K562 (cell line): Measurements from ENCODE around the gene WHAMM. TPM values are rescaled to one million over a fixed set of nuclear protein-coding genes. Genes with fewer than 3 reads are reported as not detected.

ENCODE experiments used
- ATAC-seq: fragments of 200-7000 bp; cut with Tn5 transposase; 3 replicates; pipeline ENCODE4 v1.9.1; 2020; ENCODE audit warnings: moderate library complexity
- BruUV-seq: library from RNA; stranded (reverse); fragments of 400-500 nt; replicated peaks from 2 replicates; lab custom pipeline; 2021; lab: Mats Ljungman, UMichigan
- CTCF ChIA-PET: fragments of 300-600 bp; formaldehyde crosslinking; extraction: SDS; loops from one replicate; lab custom pipeline; 2021; ENCODE audit warnings: low intra/inter-chr PET ratio; lab: Yijun Ruan, JAX
- POLR2A ChIA-PET: fragments of 300-600, 350-650 bp; sonication (Branson Sonifier 250); formaldehyde crosslinking; extraction: SDS; loops from one replicate; lab custom pipeline; 2021; ENCODE audit warnings: antibody characterized with exemption, inconsistent platforms; lab: Yijun Ruan, JAX
- DNase-seq, 4 experiments: peaks; one replicate each; pipeline versions ENCODE4 v3.0.0 to v3.0.0-alpha.2; 2011 to 2018; ENCODE audit warnings: low spot score in 3 of 4, mixed read lengths in 3 of 4; ENCODE audit errors: extremely low read depth in 1 of 4
- FAIRE-seq: peaks from 2 replicates; lab custom pipeline; 2011; peaks lifted over from hg19 to GRCh38; lab: Jason Lieb, UNC
- H2AFZ ChIP-seq: 2 replicates; pipeline ENCODE4 v1.6.0; 2011; ENCODE audit warnings: low read depth, low read length, control low read depth, inconsistent platforms
- H3K27ac ChIP-seq: fragments of 200-600 bp; 3 replicates; pipeline ENCODE4 v1.8.0; 2011; ENCODE audit warnings: low read depth, mild to moderate bottlenecking, control low read depth, inconsistent platforms, low read length, moderate library complexity, mixed read lengths; ENCODE audit errors: extremely low read depth
- H3K27me3 ChIP-seq, 2 experiments: fragments of 300-600 bp in 1 of 2; 2 replicates in 1 of 2; 3 replicates in 1 of 2; pipeline versions ENCODE4 v1.6.0 to v1.8.0; 2011; ENCODE audit warnings: inconsistent platforms in 2 of 2, low read length in 2 of 2, mild to moderate bottlenecking in 1 of 2, mixed read lengths in 1 of 2, moderate library complexity in 1 of 2; ENCODE audit not compliant: control insufficient read depth in 2 of 2, insufficient read depth in 2 of 2
- H3K36me3 ChIP-seq: fragments of 300-600 bp; 3 replicates; pipeline ENCODE4 v1.8.0; 2011; ENCODE audit warnings: mild to moderate bottlenecking, low read length, inconsistent platforms; ENCODE audit not compliant: control insufficient read depth, insufficient read depth
- H3K4me1 ChIP-seq, 2 experiments: fragments of 200-600 bp in 1 of 2; replicated peaks in 1 of 2; 2 replicates in 1 of 2; 3 replicates in 1 of 2; pipeline versions ENCODE4 v1.5.1 to v1.8.0; 2011; ENCODE audit warnings: inconsistent platforms in 2 of 2, low read length in 2 of 2, mild to moderate bottlenecking in 1 of 2, mixed read lengths in 1 of 2, moderate library complexity in 1 of 2; ENCODE audit not compliant: control insufficient read depth in 2 of 2, insufficient read depth in 2 of 2
- H3K4me2 ChIP-seq: 2 replicates; pipeline ENCODE4 v1.6.1; 2011; ENCODE audit warnings: low read length, control low read depth, inconsistent platforms, mixed read lengths; ENCODE audit not compliant: insufficient read depth
- H3K4me3 ChIP-seq: fragments of 200-600 bp; sonication (generic), shearing (Covaris generic); 2 replicates; pipeline ENCODE4 v1.5.1; 2016; ENCODE audit warnings: control low read depth, inconsistent platforms
- H3K79me2 ChIP-seq: fragments of 200-600 bp; 3 replicates; pipeline ENCODE4 v1.8.0; 2011; ENCODE audit warnings: low read length, inconsistent platforms; ENCODE audit not compliant: control insufficient read depth, insufficient read depth
- H3K9ac ChIP-seq, 2 experiments: 2 replicates each; pipeline versions ENCODE4 v1.6.0 to v1.6.1; 2011; ENCODE audit warnings: low read depth in 2 of 2, low read length in 2 of 2, control low read depth in 1 of 2, inconsistent platforms in 1 of 2, mild to moderate bottlenecking in 1 of 2, mixed read lengths in 1 of 2; ENCODE audit not compliant: insufficient read depth in 1 of 2
- H3K9me1 ChIP-seq: one replicate; pipeline ENCODE4 v1.6.0; 2011; ENCODE audit warnings: inconsistent platforms, mild to moderate bottlenecking, low read length, moderate library complexity; ENCODE audit not compliant: control insufficient read depth, insufficient read depth
- H3K9me3 ChIP-seq: replicated peaks from 2 replicates; pipeline ENCODE4 v1.5.1; 2011; ENCODE audit warnings: low read depth, low read length, inconsistent platforms; ENCODE audit not compliant: control insufficient read depth, insufficient read depth
- H4K20me1 ChIP-seq: replicated peaks from 2 replicates; pipeline ENCODE4 v1.6.1; 2011; ENCODE audit warnings: low read length, inconsistent platforms, mixed read lengths; ENCODE audit not compliant: control insufficient read depth, insufficient read depth
- CBFB ChIP-seq: sonication (generic); formaldehyde crosslinking; IDR thresholded peaks from 2 replicates; pipeline ENCODE4 v1.4.0; 2020; ENCODE audit warnings: mild to moderate bottlenecking, missing genetic modification reagents
- MLLT1 ChIP-seq, 2 experiments: fragments of 450-650 bp; IDR thresholded peaks; 2 replicates each; pipeline ENCODE4 v1.6.1; 2016
- RB1 ChIP-seq: fragments of 450-650 bp; IDR thresholded peaks from 2 replicates; pipeline ENCODE4 v1.6.1; 2017; ENCODE audit warnings: low read depth, mild to moderate bottlenecking
- RFX7 ChIP-seq: fragments of 250-450 bp; sonication (Bioruptor Pico); IDR thresholded peaks from 2 replicates; pipeline ENCODE4 v1.5.1; 2021; ENCODE audit warnings: mild to moderate bottlenecking
- SMARCB1 ChIP-seq: IDR thresholded peaks from 2 replicates; pipeline ENCODE4 v1.6.1; 2011; ENCODE audit warnings: improper control_type of control experiment, low read depth; ENCODE audit not compliant: insufficient read length
- TAF1 ChIP-seq: IDR thresholded peaks from 2 replicates; pipeline ENCODE4 v1.6.1; 2011; ENCODE audit warnings: mild to moderate bottlenecking, low read length, moderate library complexity; ENCODE audit not compliant: insufficient read depth, control insufficient read depth, severe bottlenecking; ENCODE audit errors: extremely low read depth
- TCF7 ChIP-seq: sonication (generic); IDR thresholded peaks from 2 replicates; pipeline ENCODE4 v1.6.1; 2016; ENCODE audit warnings: antibody characterized with exemption, borderline replicate concordance
- ZEB2 ChIP-seq: fragments of 450-650 bp; IDR thresholded peaks from 2 replicates; pipeline ENCODE4 v1.6.1; 2016
- ZNF280B ChIP-seq: fragments of 250-450 bp; sonication (Bioruptor Pico); IDR thresholded peaks from 2 replicates; pipeline ENCODE4 v1.5.1; 2021; ENCODE audit warnings: mild to moderate bottlenecking
- ZNF436 ChIP-seq: fragments of 250-450, 450-650 bp; sonication (Bioruptor Pico); formaldehyde crosslinking; IDR thresholded peaks from 2 replicates; pipeline ENCODE4 v1.7.0; 2020; ENCODE audit warnings: mild to moderate bottlenecking
- WGBS: fragments of 100-300 bp; shearing (Covaris generic); methylation state at CpG from one replicate; pipeline ENCODE4 v1.1.6; 2016; ENCODE audit warnings: low coverage, mixed read lengths; ENCODE audit not compliant: insufficient coverage; ENCODE audit errors: missing lambda C conversion rate; 5-methylcytosine and 5-hydroxymethylcytosine counted together
- in situ Hi-C: fragments of 300-500 bp; cut with MboI; formaldehyde crosslinking; loops from 4 replicates; pipeline ENCODE4 v1.15.0; 2018; ENCODE audit warnings: inconsistent platforms, mixed read lengths
- intact Hi-C: fragments of 100-400 bp; cut with micrococcal nuclease; formaldehyde crosslinking; loops from 2 replicates; pipeline ENCODE4 v1.14.2; 2022
- polyA plus RNA-seq, 8 experiments: library from polyadenylated mRNA; depleted of rRNA in 4 of 8; stranded (reverse) in 5 of 8; unstranded in 3 of 8; fragments of >200 nt; fragmentation: Nextera tagmentation in 2 of 8; fragmentation: Illumina TruSeq in 1 of 8; extraction: Ambion mirVana in 2 of 8; extraction: Trizol in 1 of 8; gene quantifications; 2 replicates each; pipeline versions ENCODE4 v1.2.1 to v1.2.3, GENCODE V29; 2011 to 2014; ENCODE audit warnings: inconsistent platforms in 1 of 8, missing spikeins in 1 of 8
- total RNA-seq, 7 experiments: library from RNA; depleted of rRNA in 6 of 7; stranded (reverse); fragments of >200 nt in 6 of 7; fragmentation: Illumina TruSeq in 2 of 7; extraction: Trizol in 2 of 7; gene quantifications; 2 replicates each; pipeline versions ENCODE4 v1.2.1 to v1.2.3, GENCODE V29; 2011 to 2021; ENCODE audit warnings: low replicate concordance in 1 of 7
- TF ChIP-seq, protein P1 (sequence below), 2 experiments: fragments of 450-650 bp; formaldehyde crosslinking in 1 of 2; IDR thresholded peaks; 2 replicates each; pipeline versions ENCODE4 v1.4.0 to v1.6.1; 2014 to 2020; ENCODE audit warnings: mild to moderate bottlenecking in 2 of 2, borderline replicate concordance in 1 of 2, low read depth in 1 of 2

Gene WHAMM
- total and polyA plus RNA-seq, 9 of the 15 experiments (the other 6 are each of a cell fraction or from before 2014, with no cell fraction given), result 2.0 to 4.8 (median 3.6) TPM

- no peak overlapping the region for H3K4me2 ChIP-seq
- no TSS peak for BruUV-seq
- POLR2A ChIA-PET, result interaction anchor here (0.6 to 2.1 kb wide), 6 partner anchors 9 to 510 kb away, joined by 3 to 10 read pairs (median 3); no protein-coding TSS in a partner anchor
- H3K4me3 ChIP-seq, result no peak overlapping the region
- H3K4me1 ChIP-seq, result peaks cover 0 to 7% of the 10 kb centered on the region in 2 experiments; a peak in 3 of 5 replicates
- ATAC-seq (peak; percentile 23; the same call in 1 of the 3 replicates), FAIRE-seq (peak; percentile 35), DNase-seq (no peak)
- no peaks in the 10 kb centered on the region for H3K36me3 ChIP-seq
- no peaks in the 10 kb centered on the region for H4K20me1 ChIP-seq
- CTCF ChIA-PET, result no interaction called here
- H3K9me1 ChIP-seq, result no peaks in the 10 kb centered on the region
- in situ Hi-C loops (no loop called here), intact Hi-C loops (no loop called here)
- no peaks in the 10 kb centered on the region for H3K9me3 ChIP-seq
- no peaks in the 10 kb centered on the region for H3K79me2 ChIP-seq
- H3K27ac ChIP-seq, result no peak overlapping the region
- no peak overlapping the region for H3K9ac ChIP-seq
- H3K27me3 ChIP-seq, result peaks cover 33 to 50% of the 10 kb centered on the region in 2 experiments
- H2AFZ ChIP-seq, result no peak overlapping the region
- WGBS, result 0% methylated on average over 7 of the region's 7 CpGs
- TF ChIP-seq, protein P1, sequence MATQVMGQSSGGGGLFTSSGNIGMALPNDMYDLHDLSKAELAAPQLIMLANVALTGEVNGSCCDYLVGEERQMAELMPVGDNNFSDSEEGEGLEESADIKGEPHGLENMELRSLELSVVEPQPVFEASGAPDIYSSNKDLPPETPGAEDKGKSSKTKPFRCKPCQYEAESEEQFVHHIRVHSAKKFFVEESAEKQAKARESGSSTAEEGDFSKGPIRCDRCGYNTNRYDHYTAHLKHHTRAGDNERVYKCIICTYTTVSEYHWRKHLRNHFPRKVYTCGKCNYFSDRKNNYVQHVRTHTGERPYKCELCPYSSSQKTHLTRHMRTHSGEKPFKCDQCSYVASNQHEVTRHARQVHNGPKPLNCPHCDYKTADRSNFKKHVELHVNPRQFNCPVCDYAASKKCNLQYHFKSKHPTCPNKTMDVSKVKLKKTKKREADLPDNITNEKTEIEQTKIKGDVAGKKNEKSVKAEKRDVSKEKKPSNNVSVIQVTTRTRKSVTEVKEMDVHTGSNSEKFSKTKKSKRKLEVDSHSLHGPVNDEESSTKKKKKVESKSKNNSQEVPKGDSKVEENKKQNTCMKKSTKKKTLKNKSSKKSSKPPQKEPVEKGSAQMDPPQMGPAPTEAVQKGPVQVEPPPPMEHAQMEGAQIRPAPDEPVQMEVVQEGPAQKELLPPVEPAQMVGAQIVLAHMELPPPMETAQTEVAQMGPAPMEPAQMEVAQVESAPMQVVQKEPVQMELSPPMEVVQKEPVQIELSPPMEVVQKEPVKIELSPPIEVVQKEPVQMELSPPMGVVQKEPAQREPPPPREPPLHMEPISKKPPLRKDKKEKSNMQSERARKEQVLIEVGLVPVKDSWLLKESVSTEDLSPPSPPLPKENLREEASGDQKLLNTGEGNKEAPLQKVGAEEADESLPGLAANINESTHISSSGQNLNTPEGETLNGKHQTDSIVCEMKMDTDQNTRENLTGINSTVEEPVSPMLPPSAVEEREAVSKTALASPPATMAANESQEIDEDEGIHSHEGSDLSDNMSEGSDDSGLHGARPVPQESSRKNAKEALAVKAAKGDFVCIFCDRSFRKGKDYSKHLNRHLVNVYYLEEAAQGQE (IDR thresholded peaks at IDR 0.05; ENCODE audit: borderline replicate concordance), result no peak
- TF ChIP-seq, protein P1 (CRISPR knock-in tag; IDR thresholded peaks at IDR 0.05; ENCODE audit: low read depth), result no peak
- TF ChIP-seq TAF1, result no peak
- TF ChIP-seq SMARCB1, result no peak
- no peak for TF ChIP-seq ZNF436 (CRISPR knock-in tag)
- TF ChIP-seq TCF7, result no peak
- TF ChIP-seq RB1, result no peak
- TF ChIP-seq CBFB, result no peak
- TF ChIP-seq RFX7 (CRISPR knock-in tag), result no peak
- no peak for TF ChIP-seq MLLT1 (IDR thresholded peaks at IDR 0.05)
- TF ChIP-seq ZNF280B (CRISPR knock-in tag), result no peak
- no peak for TF ChIP-seq ZEB2
Observed at GRCh38 chr15:82870727-82871320, 61.4 kb downstream of the WHAMM start.
